Kidney (tissue), 14 donors: ENCODE results near the gene PLCB2. TPM values are rescaled to one million over a fixed set of nuclear protein-coding genes. Genes with fewer than 3 reads are reported as not detected.

Source experiments
- DNase-seq, 5 donors: peaks; one replicate each; pipeline ENCODE4 v3.0.0-alpha.2; 2013 to 2020
- FAIRE-seq: peaks from 2 replicates; lab custom pipeline; 2012; peaks lifted over from hg19 to GRCh38; lab: Jason Lieb, UNC
- H3K27ac ChIP-seq, 2 donors: one replicate each; pipeline ENCODE4 v1.7.0; 2013; ENCODE audit warnings: low read depth in 2 of 2, low read length in 2 of 2, inconsistent platforms in 1 of 2
- H3K27me3 ChIP-seq: one replicate; pipeline ENCODE4 v1.7.1; 2013; ENCODE audit warnings: low read length, inconsistent platforms; ENCODE audit not compliant: control insufficient read depth, insufficient read depth
- H3K36me3 ChIP-seq, 3 donors: one replicate each; pipeline versions ENCODE4 v1.7.0 to v1.7.1; 2013; ENCODE audit warnings: low read length in 3 of 3, control low read depth in 1 of 3, inconsistent platforms in 1 of 3; ENCODE audit not compliant: insufficient read depth in 3 of 3, control insufficient read depth in 2 of 3
- H3K4me1 ChIP-seq, 3 donors: one replicate each; pipeline versions ENCODE4 v1.7.0 to v1.7.1; 2013; ENCODE audit warnings: low read length in 3 of 3, inconsistent platforms in 1 of 3, low read depth in 1 of 3; ENCODE audit not compliant: control insufficient read depth in 2 of 3, insufficient read depth in 2 of 3
- H3K4me3 ChIP-seq, 3 donors: one replicate each; pipeline versions ENCODE4 v1.7.0 to v1.8.1; 2013; ENCODE audit warnings: low read length in 3 of 3, control low read depth in 1 of 3, inconsistent platforms in 1 of 3
- H3K9ac ChIP-seq, 3 donors: one replicate each; pipeline versions ENCODE4 v1.7.0 to v1.7.1; 2013; ENCODE audit warnings: low read length in 3 of 3, control low read depth in 1 of 3, inconsistent platforms in 1 of 3
- H3K9me3 ChIP-seq, 3 donors: one replicate each; pipeline versions ENCODE4 v1.7.0 to v1.7.1; 2013; ENCODE audit warnings: low read length in 3 of 3, control low read depth in 1 of 3, inconsistent platforms in 1 of 3; ENCODE audit not compliant: control insufficient read depth in 2 of 3, insufficient read depth in 1 of 3
- CTCF ChIP-seq: IDR thresholded peaks from 3 replicates; pipeline ENCODE4 v1.5.1; 2012; ENCODE audit warnings: mild to moderate bottlenecking, moderate library complexity, borderline replicate concordance; ENCODE audit not compliant: insufficient read depth; ENCODE audit errors: extremely low read depth
- intact Hi-C: fragments of 100-400 bp; cut with DNase I; formaldehyde crosslinking; loops from one replicate; pipeline ENCODE4 v1.11.1; 2022
- polyA plus RNA-seq: library from polyadenylated mRNA; stranded (reverse); fragments of 350-450 nt; fragmentation: Illumina TruSeq; extraction: RNeasy Lipid Tissue Mini Kit (QIAGEN cat#74804); gene quantifications from one replicate; pipeline ENCODE4 v1.2.3, GENCODE V29; 2014; ENCODE audit warnings: low read depth, low replicate concordance; ENCODE audit not compliant: insufficient read depth
- total RNA-seq: library from RNA; stranded (reverse); fragmentation: NEBNext Ultra II Directional; extraction: Animal tissue kit (Norgen Biotek cat#: 25700); gene quantifications from one replicate; pipeline ENCODE4 v1.2.1, GENCODE V29; 2021
- donor health status: control.
- donor health status: control.
- donor health status: control.
- donor health status: control.
- donor health status: control.
- donor health status: DM: yes; HTN: yes; CAD: no.
- donor health status: Normal renal cell carcinoma (clear cell type).

Gene PLCB2
- total and polyA plus RNA-seq, 2 donors from 2014 or later, result 4.4 to 37.2 TPM

- H3K9ac ChIP-seq, result no peak overlapping the region
- H3K9me3 ChIP-seq, result no peaks in the 10 kb centered on the region
- H3K27ac ChIP-seq, result no peak overlapping the region
- peaks cover 0 to 6% (median 5%) of the 10 kb centered on the region in 3 donors for H3K4me1 ChIP-seq
- no peaks in the 10 kb centered on the region for H3K27me3 ChIP-seq
- FAIRE-seq, result no peak
- no peak for TF ChIP-seq CTCF
- intact Hi-C loops, result no loop called here
- H3K4me3 ChIP-seq, result no peak overlapping the region
- no peaks in the 10 kb centered on the region for H3K36me3 ChIP-seq
- peak in 1 of 5 donors; percentile 60 for DNase-seq
Observed at GRCh38 chr15:40293905-40294895, 13.5 kb downstream of the PLCB2 start.

DNA sequence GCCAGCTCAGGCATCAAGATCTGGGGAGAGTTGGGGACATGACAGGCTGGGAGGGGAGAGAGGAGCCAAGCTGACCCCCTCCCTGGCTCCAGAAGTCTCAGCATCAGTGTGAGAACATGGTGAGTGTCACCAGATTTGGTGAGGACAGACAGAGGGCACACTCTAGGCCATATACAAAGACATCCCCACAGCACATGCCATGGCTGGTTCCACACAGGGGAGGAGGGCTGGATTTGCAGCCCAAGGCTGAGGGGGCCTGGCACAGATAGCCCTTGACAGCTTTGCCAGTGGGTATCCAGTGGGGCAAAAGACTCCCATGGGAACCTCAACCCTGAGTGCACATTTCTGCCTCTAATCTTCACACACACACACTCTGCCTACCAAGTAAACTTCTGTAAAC lies 14.7 kb downstream of the PLCB2 start:
- no peak for TF ChIP-seq CTCF
- Histone ChIP-seq H3K27me3 (no peaks in the 10 kb centered on the region), H3K9me3 (no peaks in the 10 kb centered on the region), H3K36me3 (no peaks in the 10 kb centered on the region), H3K4me3 (no peak overlapping the region), H3K9ac (no peak overlapping the region), H3K27ac (no peak overlapping the region), H3K4me1 (peaks cover 0 to 10% (median 10%) of the 10 kb centered on the region in 3 donors)
- FAIRE-seq (no peak), DNase-seq (peak in 1 of 5 donors; percentile 54)
- intact Hi-C loops, result no loop called here

- Histone ChIP-seq H3K4me3 (no peak overlapping the region), H3K9ac (no peak overlapping the region), H3K9me3 (no peaks in the 10 kb centered on the region), H3K27ac (no peak overlapping the region), H3K4me1 (peaks cover 0 to 10% (median 10%) of the 10 kb centered on the region in 3 donors), H3K27me3 (no peaks in the 10 kb centered on the region), H3K36me3 (no peaks in the 10 kb centered on the region)
- no peak for DNase-seq
- FAIRE-seq, result no peak
- intact Hi-C loops, result no loop called here
- no peak for TF ChIP-seq CTCF
Observed at GRCh38 chr15:40292246-40292645, 15.5 kb downstream of the PLCB2 start.
